RPMI8226 (cell line): ENCODE measurements around the gene ITCH.
A peak's percentile ranks its signal among the peaks of the same experiment; 100 is the strongest.
"Not testable (repeated sequence)": the region's sequence is repeated elsewhere in the genome, so short reads cannot be mapped to it uniquely, and the experiment has no call there.

Experiments used
- DNase-seq: peaks from one replicate; pipeline ENCODE4 v3.0.0-alpha.2; 2015

The ITCH gene

DNA sequence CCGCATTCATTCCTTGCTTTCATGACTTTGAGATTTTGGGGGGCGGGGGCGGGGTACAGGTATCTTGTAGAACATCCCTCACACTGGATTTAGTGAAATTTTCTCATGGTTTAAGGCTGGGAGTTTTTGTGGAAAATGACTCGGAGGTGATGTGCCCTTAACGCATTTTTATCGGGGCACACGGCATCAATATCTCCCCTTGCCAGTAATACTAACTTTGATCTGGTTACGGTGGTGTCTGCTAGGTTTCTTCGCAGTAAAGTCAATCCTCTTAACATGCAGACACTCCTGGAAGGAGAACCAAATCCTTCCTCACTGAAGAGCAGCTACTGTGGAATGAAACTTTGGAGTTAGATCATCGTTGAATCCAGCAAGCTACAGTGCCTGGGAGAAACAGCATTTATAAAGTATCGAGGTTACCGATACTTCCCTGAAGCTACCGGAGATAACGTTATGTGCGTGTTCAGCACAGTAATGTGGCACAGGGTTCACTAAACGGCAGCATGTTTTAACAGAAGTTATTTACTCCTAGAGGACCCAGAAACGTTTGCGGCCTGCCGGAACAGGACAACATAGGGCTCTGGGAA lies 151.9 kb downstream of the ITCH start:
- DNase-seq = no peak

DNA sequence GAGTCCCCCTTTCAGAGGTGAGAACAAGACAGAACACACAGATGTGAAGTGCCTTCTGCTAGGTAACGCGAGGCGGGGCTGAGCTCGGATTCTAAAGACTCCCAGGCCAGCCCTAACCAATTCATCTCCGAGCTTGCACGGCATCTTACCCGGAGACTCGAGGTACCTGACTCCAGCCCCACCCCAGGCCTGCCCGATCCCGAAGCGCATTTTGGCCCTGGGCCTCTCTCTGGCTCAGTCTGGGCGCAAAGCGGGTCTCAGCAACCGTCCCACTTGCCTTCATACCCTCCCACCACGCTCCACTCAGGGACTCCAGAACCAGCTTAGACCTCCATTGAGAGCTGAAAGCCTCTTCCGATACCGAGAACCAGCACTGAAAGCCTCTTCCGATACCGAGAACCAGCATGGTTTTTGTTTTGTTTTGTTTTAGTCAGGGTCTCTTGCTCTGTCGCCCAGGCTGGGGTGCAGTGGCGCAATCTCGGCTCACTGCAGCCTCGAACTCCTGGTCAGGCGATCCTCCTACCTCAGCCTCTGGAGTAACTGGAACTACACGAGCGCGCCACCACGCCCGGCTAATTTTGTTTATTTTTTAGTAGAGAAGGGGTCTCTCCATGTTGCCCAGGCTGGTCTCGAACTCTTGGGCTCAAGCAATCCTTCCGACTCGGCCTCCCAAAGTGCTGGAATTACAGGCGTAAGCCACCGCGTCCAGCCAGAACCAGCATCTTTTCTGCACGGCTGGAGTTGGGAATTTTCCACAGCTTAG lies 152.6 kb downstream of the ITCH start:
- peak; percentile 81 for DNase-seq

DNA sequence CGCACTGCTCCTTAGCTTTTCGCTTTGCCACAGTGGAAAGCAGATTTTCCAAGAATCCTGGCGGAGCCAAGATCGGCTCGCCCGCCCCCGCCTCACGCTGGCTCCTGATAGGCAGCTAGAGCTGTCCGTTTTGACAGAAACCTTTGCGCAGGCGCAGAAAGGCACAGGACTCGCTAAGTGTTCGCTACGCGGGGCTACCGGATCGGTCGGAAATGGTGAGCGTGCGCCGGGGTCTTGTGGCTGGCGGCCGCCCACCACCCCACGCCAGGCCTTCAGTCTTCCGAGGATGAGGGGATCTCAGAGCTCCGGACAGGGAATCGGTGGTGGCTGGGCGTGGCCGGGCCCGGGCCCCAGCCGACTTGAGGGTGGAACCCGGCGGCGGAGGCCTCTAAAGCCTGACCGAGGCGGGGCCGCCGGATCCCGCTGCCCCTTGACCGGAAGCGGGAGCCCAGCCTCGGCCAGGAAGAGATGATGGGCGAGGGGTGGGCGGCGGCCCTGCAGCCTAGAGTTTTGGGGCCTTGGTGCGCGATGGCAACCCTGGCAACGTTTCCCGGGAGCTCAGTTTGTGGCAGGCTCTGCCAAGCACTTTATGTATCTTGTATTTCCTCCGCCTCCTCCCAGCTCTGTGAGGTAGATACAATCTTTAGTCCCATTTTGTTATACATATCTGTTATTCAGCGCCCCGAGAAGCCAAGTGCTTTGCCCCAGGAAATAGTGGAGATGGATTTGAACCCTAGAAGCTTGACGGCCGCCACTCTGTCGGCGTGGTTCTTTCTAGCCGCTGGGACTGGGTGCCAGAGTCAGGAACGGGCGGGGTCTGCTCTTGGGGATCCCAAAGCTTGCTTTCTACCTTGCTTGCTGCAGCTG lies 153.4 kb downstream of the ITCH start, which contains the start of gene DYNLRB1:
TSS of gene DYNLRB1 (plus strand) at position 176 of the 867 bp plus-strand sequence. CDS start at position 213, 37 bp downstream.
- peak; percentile 97 for DNase-seq

DNA sequence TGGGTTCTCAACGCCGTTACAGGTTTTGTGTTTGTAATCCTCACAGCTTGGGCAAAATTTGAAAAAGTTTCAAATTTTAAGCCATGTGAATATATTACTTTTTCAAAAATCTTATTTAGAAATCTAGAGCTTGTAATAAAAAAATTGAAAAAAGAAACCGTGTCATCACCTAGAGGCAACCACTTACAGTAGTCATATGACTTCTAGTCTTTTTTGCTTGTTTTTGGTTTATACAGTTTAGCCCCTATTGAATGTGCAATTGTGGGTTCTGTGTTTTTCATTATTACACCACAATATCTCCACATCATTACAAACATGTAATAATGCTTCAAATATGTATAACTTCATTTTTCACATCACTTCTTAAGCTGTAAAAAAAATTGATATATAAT lies 154.0 kb downstream of the ITCH start:
- no peak for DNase-seq

- not testable (repeated sequence) for DNase-seq
Observed at GRCh38 chr20:34518863-34519262, 155.8 kb downstream of the ITCH start.

GRCh38 chr20:34519841-34520240 lies 156.8 kb downstream of the ITCH start:
- DNase-seq = not testable (repeated sequence)

DNA sequence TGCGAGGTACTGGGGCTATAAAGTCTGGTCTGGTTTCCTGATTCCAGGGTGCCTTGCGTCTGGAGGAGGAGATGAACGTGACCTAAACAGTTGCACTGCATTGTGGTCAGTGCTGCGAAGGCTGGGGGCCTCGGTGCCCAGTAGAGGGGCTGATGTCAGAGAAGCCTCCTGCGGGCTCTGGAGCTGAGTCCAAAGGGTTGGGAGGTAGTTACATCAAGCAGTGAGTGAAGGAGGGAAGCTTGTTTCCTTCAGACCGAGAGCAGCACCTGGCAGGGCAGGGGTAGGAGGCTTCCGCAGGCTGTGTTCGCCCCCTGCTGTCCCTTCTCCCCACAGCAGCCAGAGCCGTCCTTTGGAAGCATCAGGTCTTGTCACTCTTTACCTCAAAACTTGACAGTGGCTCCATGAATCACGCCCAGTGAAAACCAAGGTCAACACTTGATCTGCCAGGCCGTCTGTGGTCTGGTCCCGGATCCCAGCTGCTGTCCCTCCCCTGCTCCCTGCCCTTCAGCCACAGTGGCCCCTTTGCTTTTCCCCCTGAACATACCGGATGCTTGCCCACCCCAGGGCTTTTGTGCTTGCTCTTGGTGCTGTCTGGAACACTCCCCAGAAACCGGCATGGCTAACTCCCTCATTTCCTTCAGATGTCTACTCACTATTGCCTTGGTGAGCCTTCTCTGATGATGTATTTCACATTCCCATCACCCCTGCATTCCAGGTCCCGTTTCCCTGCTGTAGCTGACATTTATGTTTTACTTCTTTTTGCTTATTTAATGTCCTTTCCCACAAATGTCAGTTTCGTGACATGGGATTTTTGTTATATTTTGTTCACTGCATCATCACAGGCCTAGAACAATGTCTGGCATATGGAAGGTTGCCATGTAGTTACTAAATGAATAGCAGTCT lies 160.1 kb downstream of the ITCH start:
- DNase-seq = peak; percentile 41

- no peak for DNase-seq
Observed at GRCh38 chr20:34524426-34524825, 161.4 kb downstream of the ITCH start.

DNA sequence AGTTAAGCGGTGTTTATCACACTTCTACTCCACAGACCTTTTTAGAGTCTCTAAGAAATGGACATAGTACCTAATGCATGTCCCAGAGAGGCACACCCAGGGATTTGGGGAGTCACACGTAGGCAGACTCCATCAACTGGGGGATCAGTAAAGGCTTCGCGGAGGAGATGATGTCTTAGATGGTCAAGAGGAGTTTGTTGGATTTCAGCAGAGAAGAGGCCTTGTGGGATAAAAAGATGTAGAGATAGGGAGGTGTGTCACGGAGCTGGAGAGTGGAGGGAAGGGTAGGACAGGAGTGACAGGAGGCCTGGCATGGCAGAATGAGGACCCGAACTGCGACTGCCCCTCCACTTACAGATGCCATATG lies 162.3 kb downstream of the ITCH start:
- DNase-seq = no peak

DNA sequence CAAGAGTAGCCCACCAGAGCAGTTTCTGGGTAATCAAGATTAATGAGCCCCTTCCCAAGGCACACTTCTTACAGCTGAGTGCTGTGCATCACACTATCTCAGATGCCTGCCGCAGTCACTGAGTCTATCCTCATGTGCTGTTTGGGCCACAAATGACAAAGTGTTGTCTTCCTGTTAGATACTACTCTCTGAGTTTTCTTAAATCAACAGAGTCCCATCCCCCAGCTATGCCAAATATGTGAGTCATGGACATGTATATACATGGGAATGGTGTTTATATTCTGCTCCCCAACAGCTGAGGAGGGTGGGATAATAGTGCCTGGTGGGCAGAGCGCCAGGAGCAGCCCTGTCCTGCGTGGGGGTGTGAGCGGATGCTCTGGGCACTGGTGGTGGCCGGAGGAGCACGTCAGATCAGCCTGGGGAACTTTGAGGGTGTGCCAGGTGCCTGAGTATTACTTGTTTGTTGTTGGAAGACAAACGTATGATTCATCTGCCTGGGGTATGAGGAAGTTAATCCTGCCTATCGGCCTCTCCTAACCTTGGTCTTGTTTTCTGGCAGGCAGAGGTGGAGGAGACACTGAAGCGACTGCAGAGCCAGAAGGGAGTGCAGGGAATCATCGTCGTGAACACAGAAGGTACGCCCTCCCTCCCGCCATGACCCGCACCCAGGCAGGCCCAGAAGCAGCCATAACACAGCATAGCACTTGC lies 162.8 kb downstream of the ITCH start:
- no peak for DNase-seq

DNA sequence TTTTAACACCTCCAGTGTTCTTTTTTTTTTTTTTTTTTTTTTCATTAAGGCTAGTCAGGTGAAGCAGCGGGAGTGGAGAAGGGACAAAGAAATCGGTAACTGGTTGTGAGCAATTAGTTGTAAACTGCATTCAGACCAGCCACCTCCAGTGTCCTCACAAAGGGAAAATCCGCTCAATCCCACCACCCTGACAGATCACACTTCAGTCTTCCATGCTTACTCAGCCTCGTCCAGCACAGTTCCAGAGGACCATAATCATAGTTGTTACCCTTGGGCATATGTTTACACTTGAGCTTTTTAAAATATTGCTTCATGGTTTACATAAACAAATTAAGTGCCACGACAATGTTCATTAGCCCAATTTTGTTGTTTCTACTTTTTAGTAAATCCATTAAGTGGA lies 163.4 kb downstream of the ITCH start:
- DNase-seq = no peak

DNA sequence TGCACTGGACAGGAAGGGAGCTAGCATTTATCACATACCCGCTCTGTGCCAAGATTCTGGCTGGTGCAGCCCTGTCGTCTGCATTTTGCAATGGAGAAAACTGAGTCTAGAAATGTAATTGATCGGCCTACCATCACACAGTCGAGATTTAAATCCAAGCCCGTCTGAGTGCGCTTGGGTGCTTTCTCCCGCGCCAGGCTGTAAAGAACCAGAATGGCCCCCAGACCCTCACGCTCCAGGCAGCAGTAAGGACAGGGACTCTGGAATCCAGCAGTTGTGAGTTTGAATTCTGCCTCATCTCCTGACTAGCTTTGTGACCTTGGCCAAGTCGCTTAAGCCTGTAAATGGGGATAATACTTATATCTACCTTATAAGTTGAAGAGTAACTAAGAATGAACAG lies 163.9 kb downstream of the ITCH start:
- DNase-seq = no peak

- no peak for DNase-seq
Observed at GRCh38 chr20:34528921-34529297, 165.8 kb downstream of the ITCH start.

DNA sequence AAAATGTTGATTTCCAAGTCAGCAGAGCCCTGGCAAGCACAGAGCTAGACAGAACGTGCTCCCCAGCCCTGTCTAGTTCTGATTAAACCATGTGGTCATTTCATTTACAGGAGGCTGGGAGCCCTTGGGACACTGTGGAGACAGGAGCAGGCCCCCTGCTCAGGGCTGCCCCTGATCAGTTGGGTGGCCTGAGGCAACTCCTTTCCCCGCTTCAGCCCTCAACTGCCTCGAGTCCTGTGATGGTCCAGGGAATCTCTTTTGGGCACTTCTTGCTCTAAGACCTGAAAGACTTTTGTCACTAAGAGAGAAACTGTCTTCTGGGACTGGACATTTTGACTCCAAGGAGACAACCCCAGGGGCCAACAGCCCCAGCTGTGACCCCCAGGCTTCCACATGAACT lies 166.7 kb downstream of the ITCH start:
- DNase-seq = no peak

DNA sequence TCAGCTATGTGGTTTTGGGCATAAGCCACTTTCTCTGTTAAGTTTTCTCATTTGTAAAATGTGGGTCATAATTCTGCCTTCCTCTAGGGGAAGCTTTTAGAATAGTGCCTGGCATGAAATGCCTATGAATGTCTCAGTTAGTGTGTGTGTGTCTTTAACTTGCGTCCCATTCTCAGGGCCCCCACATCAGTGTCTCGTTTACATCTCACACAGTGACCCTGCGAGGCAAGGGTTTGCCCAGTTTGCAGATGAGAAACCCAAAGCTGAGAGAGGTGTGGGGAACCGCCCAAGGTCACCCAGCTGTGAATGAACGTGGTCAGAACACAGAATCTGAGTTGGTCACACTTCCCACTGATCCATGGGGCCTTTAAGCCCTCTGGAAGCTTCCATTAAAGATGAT lies 167.3 kb downstream of the ITCH start:
- DNase-seq = no peak

DNA sequence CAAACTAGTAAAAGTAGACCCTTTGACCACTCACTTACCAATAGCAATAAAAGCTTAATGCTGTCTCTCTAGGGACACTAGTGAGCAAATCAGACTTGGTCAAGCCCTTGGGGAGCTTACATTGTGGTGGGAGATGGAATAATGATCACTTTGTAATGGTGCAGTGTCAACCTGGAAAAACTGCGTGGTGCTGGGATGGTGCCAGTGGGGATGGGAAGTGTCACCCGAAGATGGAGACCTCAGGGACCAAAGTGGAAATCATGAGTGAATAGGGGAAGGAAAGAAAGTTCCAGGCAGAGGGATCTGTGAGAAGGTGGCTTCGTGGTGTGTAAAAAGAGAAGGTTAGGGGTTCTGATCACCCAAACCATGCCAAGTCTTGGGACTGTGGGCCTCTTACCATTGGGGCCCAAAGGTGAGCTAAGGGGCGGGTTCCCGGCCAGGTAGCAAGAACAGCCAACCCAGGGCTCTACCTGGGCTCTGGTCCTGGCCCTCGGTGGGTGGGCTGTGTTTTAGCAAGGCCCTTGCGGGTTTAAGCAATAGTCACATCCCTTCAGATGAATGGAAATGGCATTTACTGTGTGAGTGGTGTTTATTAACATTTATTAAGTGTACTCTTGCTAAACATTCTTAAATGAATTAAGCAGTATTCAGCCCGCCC lies 168.7 kb downstream of the ITCH start:
- no peak for DNase-seq

DNA sequence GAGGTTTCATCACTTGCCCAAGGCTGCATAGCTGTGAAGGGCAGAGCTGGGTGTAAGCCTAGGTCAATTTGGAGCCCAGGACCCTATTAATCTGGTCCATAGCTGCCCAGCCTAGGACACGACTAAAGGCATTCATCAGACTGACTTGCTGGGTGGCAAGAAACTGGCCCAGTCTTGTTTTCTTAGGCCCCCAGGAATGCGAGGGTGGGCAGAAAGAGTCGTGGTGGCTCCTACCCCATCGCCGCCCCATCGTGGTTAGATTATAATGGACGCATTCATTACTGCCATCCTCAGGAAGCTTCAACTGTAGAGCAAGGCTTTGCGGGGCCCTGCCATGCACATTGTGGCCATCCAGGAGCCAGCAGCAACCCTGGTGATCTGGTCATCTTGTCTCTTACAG lies 169.2 kb downstream of the ITCH start:
- no peak for DNase-seq

DNA sequence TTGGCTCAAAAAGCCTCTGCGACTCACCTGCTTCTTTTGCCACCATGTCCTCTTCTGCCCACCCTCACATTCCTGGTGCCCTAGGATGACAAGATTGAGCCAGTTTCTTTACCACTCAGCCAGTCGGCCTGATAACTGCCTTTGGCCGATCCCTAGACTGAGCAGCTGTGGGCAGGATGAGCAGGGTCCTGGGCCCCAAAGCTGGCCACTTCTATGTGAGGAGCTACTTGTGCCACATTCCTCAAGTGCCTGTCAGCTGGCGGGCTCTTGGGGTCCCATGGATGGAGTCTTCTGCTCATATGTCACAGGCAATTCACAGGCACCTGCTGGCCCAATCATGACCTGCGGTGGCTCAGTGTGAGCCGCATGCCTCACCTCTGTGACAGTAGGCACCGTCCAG lies 169.7 kb downstream of the ITCH start:
- DNase-seq = no peak

GRCh38 chr20:34534391-34535165 lies 171.5 kb downstream of the ITCH start:
- DNase-seq = no peak

DNA sequence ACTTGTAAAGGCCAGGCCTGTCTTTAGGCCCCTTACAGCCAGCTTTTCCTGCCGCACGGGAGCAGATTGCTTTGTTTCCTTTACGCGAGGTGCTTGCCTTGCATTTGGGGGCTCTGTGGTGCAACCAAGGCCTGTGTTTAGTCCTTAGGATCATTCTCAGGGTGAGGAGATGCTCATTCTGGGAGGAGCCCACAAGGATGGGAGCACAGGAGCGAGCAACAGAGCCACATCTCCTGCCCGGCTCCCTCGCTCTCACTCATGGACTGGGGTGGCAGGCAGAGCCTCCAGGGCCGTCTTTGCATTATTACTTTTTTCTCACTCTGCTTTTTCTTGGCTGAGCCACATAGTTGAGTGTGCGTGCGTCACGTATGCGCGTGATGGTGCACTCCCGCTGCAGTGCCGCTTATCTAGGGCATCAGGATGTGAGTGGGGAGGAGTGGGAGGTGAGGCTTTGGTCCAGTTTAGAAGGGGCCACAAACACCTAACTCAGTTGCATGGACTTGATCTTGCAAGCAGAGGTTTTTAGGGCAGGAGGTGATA lies 172.3 kb downstream of the ITCH start:
- DNase-seq = no peak
